ENCODE results near the gene BTBD10.

Gene BTBD10

GRCh38 chr11:13367115-13367514, 95.9 kb downstream of the BTBD10 start:
- DNase-seq, result no peak

DNA sequence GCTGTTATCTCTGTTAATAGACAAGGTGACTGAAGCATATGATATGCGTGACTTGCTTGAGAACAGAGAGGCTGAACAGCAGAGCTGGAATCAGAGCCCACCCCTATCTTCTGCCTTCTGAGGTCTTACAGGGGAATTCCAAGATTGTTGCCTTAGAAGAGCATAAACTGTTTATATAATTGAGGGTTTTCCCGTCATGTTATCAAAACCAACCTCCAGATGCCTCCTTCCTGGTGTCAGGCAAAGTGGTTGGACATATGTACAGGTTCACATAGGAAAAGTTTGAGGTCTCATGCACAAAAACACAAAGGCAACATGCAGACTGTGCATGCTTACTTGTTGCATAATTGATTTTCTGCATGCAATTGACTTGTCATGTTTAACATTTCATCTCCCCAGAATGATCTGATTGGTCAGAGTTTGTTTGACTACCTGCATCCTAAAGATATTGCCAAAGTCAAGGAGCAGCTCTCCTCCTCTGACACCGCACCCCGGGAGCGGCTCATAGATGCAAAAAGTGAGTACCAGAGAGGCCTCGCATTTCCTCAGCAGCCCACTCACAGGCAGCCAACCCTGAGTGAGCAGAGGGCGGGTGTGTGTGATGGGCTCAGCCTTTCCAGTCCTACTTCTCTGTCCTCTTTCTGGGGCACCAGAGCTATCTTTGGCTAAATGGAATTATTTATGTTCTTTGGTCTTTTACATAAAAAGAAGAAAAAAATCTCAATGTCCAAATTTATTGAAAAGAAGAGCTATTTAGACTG, 96.6 kb downstream of the BTBD10 start:
- DNase-seq, result no peak

- no peak for DNase-seq
These were observed 98.6 kb downstream of the BTBD10 start for GRCh38 chr11:13364388-13364787.

GRCh38 chr11:13362596-13363109, 100.4 kb downstream of the BTBD10 start:
- DNase-seq, result no peak

GRCh38 chr11:13358596-13359270, 104.3 kb downstream of the BTBD10 start:
- DNase-seq, result no peak

- no peak for DNase-seq
These were observed 105.8 kb downstream of the BTBD10 start for GRCh38 chr11:13357232-13357631.

DNA sequence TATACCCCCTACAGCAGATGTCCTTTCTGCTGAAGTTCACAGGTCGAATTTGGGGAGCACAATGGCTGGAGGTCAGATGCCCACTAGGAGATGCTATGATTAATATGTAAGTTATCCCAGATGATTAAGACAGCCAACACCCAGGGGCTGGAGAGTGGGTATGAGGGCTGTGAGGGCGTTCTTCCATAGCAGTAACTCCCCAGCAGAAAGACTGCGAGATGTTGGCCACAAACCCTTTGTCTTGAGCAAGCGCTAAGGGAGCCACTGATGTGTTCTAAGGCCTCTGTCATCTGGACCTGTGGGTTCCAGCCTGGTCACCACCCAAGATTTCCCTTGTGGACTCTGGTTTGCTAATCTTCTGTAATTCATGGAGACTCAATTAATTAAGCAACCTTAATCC, 107.8 kb downstream of the BTBD10 start:
- DNase-seq, result no peak

GRCh38 chr11:13354335-13354734, 108.7 kb downstream of the BTBD10 start:
- no peak for DNase-seq

- no peak for DNase-seq
These were observed 110.3 kb downstream of the BTBD10 start for GRCh38 chr11:13352711-13353110.

DNA sequence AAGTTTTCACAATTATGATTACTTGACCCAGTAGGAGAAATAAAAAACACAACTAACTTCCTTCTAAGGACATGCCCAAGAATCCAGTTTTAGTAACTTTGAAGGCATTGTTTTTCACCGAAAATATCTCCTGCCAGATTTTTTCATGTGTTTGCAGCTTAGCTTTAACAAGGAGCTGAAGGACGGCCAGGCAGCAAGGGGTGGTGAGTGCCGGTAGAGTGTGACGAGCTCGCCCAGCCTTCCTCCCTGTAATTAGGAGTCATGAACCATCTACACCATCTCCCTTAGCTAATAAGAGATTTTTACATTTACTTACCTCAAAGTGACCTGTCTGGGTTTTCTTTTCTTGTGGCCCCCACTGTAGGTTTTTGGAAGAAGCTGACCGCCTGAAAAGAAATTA, 113.4 kb downstream of the BTBD10 start:
- DNase-seq, result no peak

DNA sequence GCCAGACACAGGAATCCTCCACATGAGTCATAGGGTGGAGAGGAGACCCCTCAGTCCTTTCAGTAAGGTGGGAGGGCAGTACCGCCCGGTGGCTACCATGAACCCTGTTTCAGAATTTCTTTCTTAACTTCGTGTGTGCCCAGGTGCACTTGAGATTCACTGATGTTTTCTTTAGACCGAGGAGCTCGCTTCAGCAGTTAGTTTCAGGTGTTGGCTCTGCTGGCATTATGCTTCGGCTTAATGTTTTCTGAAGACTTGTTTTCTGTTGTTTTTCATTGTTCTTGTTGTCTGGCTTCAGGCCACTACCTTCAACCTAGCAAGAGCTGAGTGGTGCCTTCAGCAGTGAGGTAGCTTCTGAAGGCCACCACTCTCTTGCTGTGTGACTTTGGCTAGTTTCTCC, 114.0 kb downstream of the BTBD10 start:
- DNase-seq, result no peak

DNA sequence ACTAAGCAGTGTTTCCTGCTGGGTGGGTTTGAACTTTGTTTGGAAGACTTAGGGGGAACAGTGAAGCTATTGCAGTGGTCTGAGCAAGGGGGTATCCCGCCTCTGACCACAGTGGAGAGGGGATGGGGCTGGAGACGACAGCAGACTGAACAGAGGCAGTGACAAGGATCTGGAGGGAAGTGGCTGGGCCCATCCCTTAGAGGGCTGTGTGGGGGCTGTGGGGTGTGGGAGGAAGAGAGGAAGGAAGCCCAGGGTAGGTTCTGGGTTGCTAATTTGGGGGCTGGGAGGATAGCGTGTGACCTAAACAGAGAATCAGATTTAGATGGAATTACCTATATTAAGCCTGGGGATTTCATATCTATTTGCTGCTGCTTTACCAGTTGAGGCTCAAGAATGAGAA, 114.7 kb downstream of the BTBD10 start:
- no peak for DNase-seq

GRCh38 chr11:13347901-13348300, 115.1 kb downstream of the BTBD10 start:
- no peak for DNase-seq

- DNase-seq, result no peak
These were observed 116.6 kb downstream of the BTBD10 start for GRCh38 chr11:13346470-13346869.

DNA sequence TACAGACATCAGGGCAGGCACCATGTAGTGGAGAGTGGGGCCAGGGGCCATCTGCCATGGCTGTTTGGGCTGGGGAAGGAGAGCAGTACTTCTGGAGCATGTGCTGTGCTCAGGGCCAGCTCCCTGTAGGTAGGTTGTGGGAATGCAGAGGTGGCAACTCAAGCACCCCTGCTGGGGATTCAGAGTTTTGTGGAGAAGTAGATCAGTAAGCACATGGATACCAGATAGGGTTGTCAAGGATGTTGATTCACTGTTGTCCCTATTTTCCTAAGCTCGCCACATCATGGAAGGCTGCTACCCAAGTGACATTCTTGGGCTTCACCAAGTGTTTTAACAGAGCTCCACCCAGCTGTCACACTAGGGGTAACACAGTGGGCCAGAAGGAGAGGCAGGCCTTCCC, 118.2 kb downstream of the BTBD10 start:
- DNase-seq, result no peak

GRCh38 chr11:13343931-13344717, 118.9 kb downstream of the BTBD10 start:
- peak; percentile 73 for DNase-seq

DNA sequence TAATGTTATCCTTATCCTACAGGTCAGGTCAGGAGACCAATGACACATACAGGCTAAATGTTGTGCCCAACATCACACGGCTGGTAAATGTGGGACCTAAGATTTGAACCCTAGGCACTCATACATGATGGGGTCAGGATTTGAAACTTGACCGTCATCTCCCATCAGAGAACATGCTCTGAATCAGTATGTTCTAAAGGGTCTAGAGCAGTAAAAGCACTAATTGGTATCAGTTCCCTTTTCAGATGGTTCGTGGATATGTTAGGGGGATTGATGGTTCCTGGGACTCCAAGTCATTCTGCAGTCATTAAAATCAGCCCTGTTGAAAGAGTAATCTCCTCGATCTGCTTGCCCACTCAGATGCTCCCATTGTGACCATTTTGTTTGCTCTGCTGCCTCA, 120.0 kb downstream of the BTBD10 start:
- no peak for DNase-seq

- DNase-seq, result no peak
These were observed 122.0 kb downstream of the BTBD10 start for GRCh38 chr11:13341026-13341425.

GRCh38 chr11:13339195-13340153, 123.5 kb downstream of the BTBD10 start:
- DNase-seq, result no peak

DNA sequence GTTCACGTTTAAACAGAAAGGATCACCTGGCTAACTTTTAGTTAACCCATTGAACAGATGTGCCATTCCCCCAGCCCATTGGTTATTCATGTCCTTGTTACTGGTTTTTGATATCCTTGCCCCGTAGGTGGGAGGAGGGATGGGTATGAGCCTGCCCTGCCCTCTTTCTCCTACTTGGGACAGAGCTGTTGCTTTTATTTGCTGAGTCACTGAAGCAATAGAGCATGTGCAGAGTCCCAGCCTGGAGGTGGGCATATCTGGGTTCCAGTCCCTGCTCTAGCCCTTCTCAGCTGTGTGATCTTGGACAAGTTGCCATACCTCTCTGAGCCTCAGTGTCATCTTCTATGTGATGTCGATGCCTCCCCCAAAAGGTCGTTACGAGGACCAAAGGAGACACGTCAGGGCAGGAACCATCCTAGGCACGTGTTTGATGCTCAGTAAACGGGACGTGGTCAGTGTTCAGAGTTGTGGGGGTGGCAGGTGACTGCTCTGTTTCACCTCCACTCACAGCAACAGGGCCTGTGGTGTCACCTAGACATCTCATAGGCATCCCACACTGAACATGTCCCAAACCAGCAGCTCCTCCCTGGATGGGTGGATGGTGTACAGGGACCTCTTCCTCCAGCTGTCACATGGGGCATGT, 124.5 kb downstream of the BTBD10 start:
- no peak for DNase-seq

- no peak for DNase-seq
These were observed 125.0 kb downstream of the BTBD10 start for GRCh38 chr11:13338019-13338426.
